Mesodermal cell (in vitro differentiated cells): ENCODE data around the gene SLAMF6.
"Not testable (repeated sequence)": the region's sequence is repeated elsewhere in the genome, so short reads cannot be mapped to it uniquely, and the experiment has no call there.

Experiments
- H3K27ac ChIP-seq: 2 replicates; pipeline ENCODE4 v1.7.0; 2013; ENCODE audit warnings: mild to moderate bottlenecking, low read depth, low read length, moderate library complexity; ENCODE audit not compliant: severe bottlenecking
- H3K36me3 ChIP-seq: 2 replicates; pipeline ENCODE4 v1.7.1; 2013; ENCODE audit warnings: mild to moderate bottlenecking, low read length, moderate library complexity; ENCODE audit not compliant: control insufficient read depth, insufficient read depth
- H3K4me1 ChIP-seq: one replicate; pipeline ENCODE4 v1.7.1; 2013; ENCODE audit warnings: mild to moderate bottlenecking, low read length; ENCODE audit not compliant: insufficient read depth, control insufficient read depth, poor library complexity, severe bottlenecking
- H3K4me3 ChIP-seq: 2 replicates; pipeline ENCODE4 v1.7.0; 2013; ENCODE audit warnings: low read length, control low read depth, mild to moderate bottlenecking; ENCODE audit not compliant: insufficient read depth, poor library complexity, severe bottlenecking; ENCODE audit errors: extremely low read depth
- H3K9me3 ChIP-seq: 2 replicates; pipeline ENCODE4 v1.7.1; 2013; ENCODE audit warnings: mild to moderate bottlenecking, low read length, moderate library complexity; ENCODE audit not compliant: control insufficient read depth
- WGBS, 2 experiments: methylation state at CpG; one replicate each; pipeline ENCODE4 v1.1.5; 2013; ENCODE audit warnings: missing lambda C conversion rate in 2 of 2; ENCODE audit not compliant: insufficient coverage in 2 of 2; 5-methylcytosine and 5-hydroxymethylcytosine counted together

Gene SLAMF6

GRCh38 chr1:160542303-160542945 is 19.4 kb upstream of the SLAMF6 start:
- WGBS, 2 experiments: 0% methylated on average over 1 of the region's 2 CpGs; no CpG with 5 or more reads in 1 of the 2 experiments
- Histone ChIP-seq H3K27ac (no peak overlapping the region), H3K36me3 (no peaks in the 10 kb centered on the region), H3K4me1 (peaks cover 37% of the 10 kb centered on the region), H3K4me3 (no peak overlapping the region), H3K9me3 (no peaks in the 10 kb centered on the region)

DNA sequence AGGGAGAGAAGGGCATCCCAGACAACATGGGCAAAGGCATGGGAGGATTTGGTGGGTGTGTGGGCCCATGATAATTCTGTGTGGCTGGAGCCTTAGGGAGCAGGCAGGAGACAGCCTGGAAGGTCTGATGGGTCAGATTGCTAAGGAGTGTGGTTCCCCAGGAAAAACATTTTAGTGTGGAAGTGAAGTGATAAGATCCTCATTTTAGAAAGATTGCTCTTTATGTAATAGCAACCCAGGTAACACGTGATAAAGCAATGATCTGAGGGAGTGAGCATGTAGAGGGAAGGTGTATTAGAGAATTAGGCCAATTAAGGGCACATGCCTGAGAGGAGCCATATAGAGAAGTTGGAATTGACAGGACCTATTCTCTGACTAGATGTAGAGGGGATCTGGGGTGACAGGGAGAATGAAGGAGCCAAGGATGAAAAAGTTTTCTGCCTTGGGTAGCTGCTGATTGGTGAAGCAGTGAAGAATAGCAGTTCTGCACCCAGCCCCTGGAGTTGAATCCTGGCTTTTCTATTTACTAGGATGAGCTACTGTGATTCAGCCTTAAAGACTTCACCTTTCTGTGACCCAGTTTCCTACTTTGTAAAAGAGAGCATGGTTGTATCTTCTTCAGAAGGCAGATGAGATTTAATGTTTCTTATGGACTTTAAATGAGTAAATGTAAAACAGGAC is 18.7 kb upstream of the SLAMF6 start:
- WGBS, 2 experiments: 88% methylated on average over 1 of the region's 1 CpG
- Histone ChIP-seq H3K27ac (no peak overlapping the region), H3K4me1 (peaks cover 37% of the 10 kb centered on the region), H3K36me3 (no peaks in the 10 kb centered on the region), H3K4me3 (no peak overlapping the region), H3K9me3 (no peaks in the 10 kb centered on the region)

- Histone ChIP-seq H3K36me3 (no peaks in the 10 kb centered on the region), H3K4me1 (peaks cover 37% of the 10 kb centered on the region), H3K27ac (peak overlapping the region; percentile 88), H3K9me3 (no peaks in the 10 kb centered on the region), H3K4me3 (no peak overlapping the region)
These were observed 17.8 kb upstream of the SLAMF6 start for GRCh38 chr1:160540859-160541233.

- Histone ChIP-seq H3K4me1 (peaks cover 37% of the 10 kb centered on the region), H3K36me3 (no peaks in the 10 kb centered on the region), H3K27ac (peak overlapping the region; percentile 88), H3K9me3 (no peaks in the 10 kb centered on the region), H3K4me3 (no peak overlapping the region)
- 55 to 61% methylated on average over 4 to 6 of the region's 8 CpGs for WGBS, 2 experiments
These were observed 17.2 kb upstream of the SLAMF6 start for GRCh38 chr1:160539990-160540858.

DNA sequence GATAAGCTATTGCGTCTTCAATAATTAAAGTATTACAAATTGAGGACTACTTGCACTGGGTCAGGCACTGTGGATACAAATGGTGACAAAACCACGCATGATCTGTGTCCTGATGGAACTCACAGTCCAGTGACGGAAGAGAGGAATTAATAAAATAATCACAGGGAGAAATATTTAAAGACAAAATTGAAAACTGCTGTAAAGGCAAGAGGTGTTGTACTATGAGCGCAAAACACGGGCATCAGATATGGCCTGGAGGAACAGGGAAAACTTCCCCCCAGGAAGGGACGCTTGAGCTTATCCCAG is 16.6 kb upstream of the SLAMF6 start:
- whole genome bisulfite sequencing, 2 experiments: 78 to 92% methylated on average over 5 to 6 of the region's 6 CpGs
- H3K4me1 ChIP-seq: peaks cover 37% of the 10 kb centered on the region
- no peaks in the 10 kb centered on the region for H3K36me3 ChIP-seq
- peak overlapping the region; percentile 88 for H3K27ac ChIP-seq
- H3K4me3 ChIP-seq: no peak overlapping the region
- no peaks in the 10 kb centered on the region for H3K9me3 ChIP-seq

DNA sequence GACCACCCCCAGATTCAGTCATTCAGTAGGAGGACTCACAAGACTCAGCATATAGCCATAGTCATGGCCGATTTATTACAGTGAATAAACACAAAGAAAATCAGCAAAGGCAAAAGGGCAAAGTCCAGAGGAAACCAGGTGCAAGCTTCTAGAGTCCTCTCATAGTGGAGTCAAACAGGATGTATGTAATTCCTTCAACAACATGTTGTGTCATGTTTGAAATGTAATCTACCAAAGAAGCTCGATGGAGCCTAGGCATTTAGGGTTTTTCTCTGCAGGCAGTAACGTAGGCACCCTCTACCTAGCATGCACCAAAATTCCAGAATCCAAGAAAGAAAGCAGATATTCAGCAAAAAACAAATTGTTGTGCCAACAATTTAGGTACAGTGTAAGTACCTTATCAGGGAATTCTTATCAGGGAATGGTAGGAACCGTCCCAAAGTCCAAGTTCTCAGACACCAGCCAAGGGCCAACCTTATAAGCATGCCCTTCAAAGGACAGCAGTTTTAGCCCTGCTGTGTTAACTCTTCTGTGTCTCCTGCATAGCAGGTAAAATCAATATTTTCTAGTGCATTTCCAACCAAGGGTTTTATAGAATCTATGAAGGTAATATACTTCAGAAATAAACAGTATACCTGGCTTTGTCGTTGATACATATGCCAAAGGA is 16.1 kb upstream of the SLAMF6 start:
- Histone ChIP-seq H3K36me3 (no peaks in the 10 kb centered on the region), H3K4me1 (peaks cover 37% of the 10 kb centered on the region), H3K9me3 (no peaks in the 10 kb centered on the region), H3K4me3 (no peak overlapping the region), H3K27ac (peak overlapping the region; percentile 88)
- 83% methylated on average over 1 to 2 of the region's 5 CpGs for WGBS, 2 experiments

GRCh38 chr1:160537714-160538665 is 14.9 kb upstream of the SLAMF6 start:
- WGBS, 2 experiments: 88 to 100% methylated on average over 2 to 4 of the region's 8 CpGs
- Histone ChIP-seq H3K4me1 (peaks cover 37% of the 10 kb centered on the region), H3K36me3 (no peaks in the 10 kb centered on the region), H3K4me3 (no peak overlapping the region), H3K27ac (no peak overlapping the region), H3K9me3 (no peaks in the 10 kb centered on the region)

GRCh38 chr1:160534823-160535605 is 12.0 kb upstream of the SLAMF6 start:
- Histone ChIP-seq H3K9me3 (peaks cover 6% of the 10 kb centered on the region), H3K36me3 (no peaks in the 10 kb centered on the region), H3K27ac (no peak overlapping the region), H3K4me3 (no peak overlapping the region), H3K4me1 (peaks cover 10% of the 10 kb centered on the region)
- 100% methylated on average over 1 of the region's 3 CpGs for WGBS, 2 experiments

GRCh38 chr1:160532557-160532813 is 9.4 kb upstream of the SLAMF6 start:
- 100% methylated on average over 1 of the region's 5 CpGs; no CpG with 5 or more reads in 1 of the 2 experiments for WGBS, 2 experiments
- H3K9me3 ChIP-seq, H3K4me1 ChIP-seq, H3K36me3 ChIP-seq, H3K27ac ChIP-seq, H3K4me3 ChIP-seq: not testable (repeated sequence)
